HepG2 (cell line): ENCODE measurements around the gene EMC8. TPM values are rescaled to one million over a fixed set of nuclear protein-coding genes. Genes with fewer than 3 reads are reported as not detected.
A peak's percentile ranks its signal among the peaks of the same experiment; 100 is the strongest.

Source experiments
- AHDC1 ChIP-seq: sonication (generic); formaldehyde crosslinking; IDR thresholded peaks from 2 replicates; pipeline ENCODE4 v1.5.1; 2020; ENCODE audit warnings: mild to moderate bottlenecking, missing genetic modification reagents, borderline replicate concordance
- AKNA ChIP-seq: sonication (generic); formaldehyde crosslinking; IDR thresholded peaks from 2 replicates; pipeline ENCODE4 v1.4.0; 2020; ENCODE audit warnings: missing genetic modification reagents, borderline replicate concordance
- ATF6 ChIP-seq: sonication (generic); formaldehyde crosslinking; conservative IDR thresholded peaks from 2 replicates; pipeline ENCODE4 v1.4.0; 2020; ENCODE audit warnings: missing genetic modification reagents
- ETV6 ChIP-seq: sonication (generic); formaldehyde crosslinking; conservative IDR thresholded peaks from 2 replicates; pipeline ENCODE4 v1.4.0; 2020; ENCODE audit warnings: missing genetic modification reagents
- HOMEZ ChIP-seq: IDR thresholded peaks from 2 replicates; pipeline ENCODE4 v1.6.1; 2016; ENCODE audit warnings: low read depth
- NFATC3 ChIP-seq: sonication (generic); formaldehyde crosslinking; IDR thresholded peaks from 2 replicates; pipeline ENCODE4 v1.5.1; 2020; ENCODE audit warnings: mild to moderate bottlenecking, missing genetic modification reagents
- REXO4 ChIP-seq: sonication (generic); formaldehyde crosslinking; IDR thresholded peaks from 2 replicates; pipeline ENCODE4 v1.8.0; 2022; ENCODE audit warnings: missing genetic modification reagents, mild to moderate bottlenecking, borderline replicate concordance
- UBTF ChIP-seq: sonication (generic); formaldehyde crosslinking; IDR thresholded peaks from 2 replicates; pipeline ENCODE4 v1.4.0; 2020; ENCODE audit warnings: mild to moderate bottlenecking, missing genetic modification reagents
- ZNF136 ChIP-seq: sonication (generic); formaldehyde crosslinking; IDR thresholded peaks from 2 replicates; pipeline ENCODE4 v1.8.1; 2022; ENCODE audit warnings: low read depth, mild to moderate bottlenecking, moderate library complexity, missing genetic modification reagents
- ZNF781 ChIP-seq: sonication (generic); formaldehyde crosslinking; IDR thresholded peaks from 2 replicates; pipeline ENCODE4 v1.5.1; 2020; ENCODE audit warnings: borderline replicate concordance, mild to moderate bottlenecking, missing genetic modification reagents; ENCODE audit errors: not compliant biosample characterization
- ZSCAN30 ChIP-seq: sonication (generic); formaldehyde crosslinking; IDR thresholded peaks from 2 replicates; pipeline ENCODE4 v1.5.0; 2020; ENCODE audit warnings: mild to moderate bottlenecking, missing genetic modification reagents
- polyA plus RNA-seq, 8 experiments: library from polyadenylated mRNA; depleted of rRNA in 3 of 8; stranded (reverse) in 7 of 8; unstranded in 1 of 8; fragments of >200 nt; fragmentation: Illumina TruSeq in 4 of 8; extraction: Trizol in 4 of 8; gene quantifications; 2 replicates each; pipeline versions ENCODE4 v1.2.1 to v1.2.3, GENCODE V29; 2011 to 2016; ENCODE audit warnings: low read depth in 4 of 8, missing spikeins in 1 of 8, mixed read lengths in 1 of 8; ENCODE audit not compliant: insufficient read depth in 1 of 8
- total RNA-seq, 5 experiments: library from RNA; depleted of rRNA; stranded (reverse); fragments of >200 nt; fragmentation: Illumina TruSeq; extraction: Trizol; gene quantifications; 2 replicates each; pipeline ENCODE4 v1.2.3, GENCODE V29; 2016; ENCODE audit warnings: low read depth in 1 of 5

Gene EMC8
- total and polyA plus RNA-seq, 2 of the 13 experiments (the other 11 are each of a cell fraction or from before 2014, with no cell fraction given): 55.0 to 76.0 TPM

- TF ChIP-seq ATF6 (CRISPR knock-in tag) (no peak), UBTF (no peak; the same call in 1 of the 2 replicates), ZSCAN30 (CRISPR knock-in tag) (no peak), HOMEZ (no peak), AHDC1 (CRISPR knock-in tag) (peak; percentile 54; the same call in 1 of the 2 replicates), ETV6 (CRISPR knock-in tag) (no peak), ZNF781 (CRISPR knock-in tag) (no peak), ZNF136 (CRISPR knock-in tag) (peak; percentile 57; the same call in 1 of the 2 replicates), REXO4 (no peak), NFATC3 (CRISPR knock-in tag) (no peak), AKNA (CRISPR knock-in tag) (no peak)
Measured at GRCh38 chr16:85844786-85845185, 45.4 kb upstream of the EMC8 start (continued).
